K562 (cell line): ENCODE data around the gene MED29. TPM values are rescaled to one million over a fixed set of nuclear protein-coding genes. Genes with fewer than 3 reads are reported as not detected.
A peak's percentile ranks its signal among the peaks of the same experiment; 100 is the strongest.

ENCODE experiments used
- BRF2 ChIP-seq: IDR thresholded peaks from 3 replicates; pipeline ENCODE4 v1.6.1; 2011; ENCODE audit warnings: borderline replicate concordance, mild to moderate bottlenecking; ENCODE audit not compliant: insufficient read length, insufficient read depth
- ELF1 ChIP-seq: fragments of 200-800 bp; sonication (Bioruptor generic); IDR thresholded peaks from 2 replicates; pipeline ENCODE4 v1.6.1; 2016; ENCODE audit warnings: missing genetic modification characterization, missing compliant biosample characterization
- NCOA6 ChIP-seq: fragments of 450-650 bp; IDR thresholded peaks from 2 replicates; pipeline ENCODE4 v1.6.1; 2017; ENCODE audit warnings: mild to moderate bottlenecking
- NONO ChIP-seq, 2 experiments: fragments of 200-400 bp in 1 of 2; fragments of 450-650 bp in 1 of 2; formaldehyde crosslinking in 1 of 2; IDR thresholded peaks; 2 replicates each; pipeline ENCODE4 v1.6.1; 2017; ENCODE audit warnings: low read depth in 2 of 2, mild to moderate bottlenecking in 2 of 2, moderate library complexity in 2 of 2, low read length in 1 of 2
- NR3C1 ChIP-seq: sonication (generic); formaldehyde crosslinking; IDR thresholded peaks from 2 replicates; pipeline ENCODE4 v1.8.1; 2022; ENCODE audit warnings: missing genetic modification reagents
- PHB2 ChIP-seq: fragments of 450-650 bp; IDR thresholded peaks from 2 replicates; pipeline ENCODE4 v1.6.1; 2017; ENCODE audit warnings: low read depth
- PKNOX1 ChIP-seq: fragments of 450-650 bp; IDR thresholded peaks from 2 replicates; pipeline ENCODE4 v1.6.1; 2016
- RFX1 ChIP-seq: fragments of 450-650 bp; IDR thresholded peaks from 2 replicates; pipeline ENCODE4 v1.6.1; 2016; ENCODE audit warnings: mild to moderate bottlenecking, moderate library complexity
- SNIP1 ChIP-seq: fragments of 450-650 bp; IDR thresholded peaks from 2 replicates; pipeline ENCODE4 v1.7.1; 2017; ENCODE audit warnings: low read depth, mild to moderate bottlenecking
- SREBF1 ChIP-seq: fragments of 150-350 bp; IDR thresholded peaks from 2 replicates; pipeline ENCODE4 v1.6.1; 2014; ENCODE audit warnings: antibody characterized with exemption, low read depth, low read length, borderline replicate concordance
- SRSF9 ChIP-seq: fragments of 200-400 bp; formaldehyde crosslinking; IDR thresholded peaks from 2 replicates; pipeline ENCODE4 v1.6.1; 2017; ENCODE audit warnings: low read depth, low read length, borderline replicate concordance
- TBL1XR1 ChIP-seq, 2 experiments: IDR thresholded peaks; 2 replicates each; pipeline ENCODE4 v1.6.1; 2012; ENCODE audit warnings: improper control_type of control experiment in 2 of 2, low read length in 2 of 2, mild to moderate bottlenecking in 1 of 2
- ZFP36 ChIP-seq: fragments of 150-350 bp; IDR thresholded peaks from 2 replicates; pipeline ENCODE4 v1.6.1; 2018; ENCODE audit warnings: low read length, low read depth; ENCODE audit not compliant: partially characterized antibody
- ZNF197 ChIP-seq: fragments of 200-800 bp; sonication (Bioruptor generic); IDR thresholded peaks from 2 replicates; pipeline ENCODE4 v1.6.1; 2016; ENCODE audit warnings: low read depth, missing genetic modification characterization, missing compliant biosample characterization
- ZNF217 ChIP-seq: sonication (generic); formaldehyde crosslinking; IDR thresholded peaks from 2 replicates; pipeline ENCODE4 v1.8.0; 2022; ENCODE audit warnings: mild to moderate bottlenecking, missing genetic modification reagents
- ZNF354B ChIP-seq: fragments of 250-450 bp; sonication (Bioruptor Pico); IDR thresholded peaks from 2 replicates; pipeline ENCODE4 v1.4.0; 2020
- ZNF431 ChIP-seq: sonication (generic); formaldehyde crosslinking; IDR thresholded peaks from 2 replicates; pipeline ENCODE4 v1.8.0; 2022; ENCODE audit warnings: mild to moderate bottlenecking, missing genetic modification reagents
- ZNF785 ChIP-seq: fragments of 250-450 bp; sonication (Bioruptor Pico); IDR thresholded peaks from 2 replicates; pipeline ENCODE4 v1.4.0; 2020; ENCODE audit warnings: mild to moderate bottlenecking
- polyA plus RNA-seq, 8 experiments: library from polyadenylated mRNA; depleted of rRNA in 4 of 8; stranded (reverse) in 5 of 8; unstranded in 3 of 8; fragments of >200 nt; fragmentation: Nextera tagmentation in 2 of 8; fragmentation: Illumina TruSeq in 1 of 8; extraction: Ambion mirVana in 2 of 8; extraction: Trizol in 1 of 8; gene quantifications; 2 replicates each; pipeline versions ENCODE4 v1.2.1 to v1.2.3, GENCODE V29; 2011 to 2014; ENCODE audit warnings: inconsistent platforms in 1 of 8, missing spikeins in 1 of 8
- total RNA-seq, 7 experiments: library from RNA; depleted of rRNA in 6 of 7; stranded (reverse); fragments of >200 nt in 6 of 7; fragmentation: Illumina TruSeq in 2 of 7; extraction: Trizol in 2 of 7; gene quantifications; 2 replicates each; pipeline versions ENCODE4 v1.2.1 to v1.2.3, GENCODE V29; 2011 to 2021; ENCODE audit warnings: low replicate concordance in 1 of 7
- TF ChIP-seq, protein P1 (sequence below): sonication (generic); formaldehyde crosslinking; IDR thresholded peaks from 2 replicates; pipeline ENCODE4 v1.8.0; 2023; ENCODE audit warnings: missing genetic modification reagents, mild to moderate bottlenecking, borderline replicate concordance
- TF ChIP-seq, protein P2 (sequence below): sonication (generic); IDR thresholded peaks from 2 replicates; pipeline ENCODE4 v1.6.1; 2016

Gene MED29
- total and polyA plus RNA-seq, 9 of the 15 experiments (the other 6 are each of a cell fraction or from before 2014, with no cell fraction given), result 1.8 to 22.6 (median 12.4) TPM

- TF ChIP-seq TBL1XR1 (IDR thresholded peaks at IDR 0.05; ENCODE audit: low read length in 2 of 2) (no peak; a peak in 1 of 4 replicates), NONO (IDR thresholded peaks at IDR 0.05; ENCODE audit: low read depth in 2 of 2, low read length in 1 of 2) (no peak), PKNOX1 (peak; percentile 99), ZNF197 (CRISPR knock-in tag) (no peak), NR3C1 (CRISPR knock-in tag) (no peak), SRSF9 (no peak), PHB2 (no peak), ZNF785 (no peak), SNIP1 (no peak), ZNF431 (CRISPR knock-in tag) (0 out of 2 replicates have a peak, but pooled peaks have one; percentile 47), RFX1 (peak; percentile 83), ZFP36 (no peak), SREBF1 (peak; percentile 67; the same call in 1 of the 2 replicates), ZNF354B (CRISPR knock-in tag) (no peak), BRF2 (no peak), ELF1 (tag) (no peak; the same call in 1 of the 2 replicates), ZNF217 (CRISPR knock-in tag) (no peak), NCOA6 (no peak)
- TF ChIP-seq, protein P1, sequence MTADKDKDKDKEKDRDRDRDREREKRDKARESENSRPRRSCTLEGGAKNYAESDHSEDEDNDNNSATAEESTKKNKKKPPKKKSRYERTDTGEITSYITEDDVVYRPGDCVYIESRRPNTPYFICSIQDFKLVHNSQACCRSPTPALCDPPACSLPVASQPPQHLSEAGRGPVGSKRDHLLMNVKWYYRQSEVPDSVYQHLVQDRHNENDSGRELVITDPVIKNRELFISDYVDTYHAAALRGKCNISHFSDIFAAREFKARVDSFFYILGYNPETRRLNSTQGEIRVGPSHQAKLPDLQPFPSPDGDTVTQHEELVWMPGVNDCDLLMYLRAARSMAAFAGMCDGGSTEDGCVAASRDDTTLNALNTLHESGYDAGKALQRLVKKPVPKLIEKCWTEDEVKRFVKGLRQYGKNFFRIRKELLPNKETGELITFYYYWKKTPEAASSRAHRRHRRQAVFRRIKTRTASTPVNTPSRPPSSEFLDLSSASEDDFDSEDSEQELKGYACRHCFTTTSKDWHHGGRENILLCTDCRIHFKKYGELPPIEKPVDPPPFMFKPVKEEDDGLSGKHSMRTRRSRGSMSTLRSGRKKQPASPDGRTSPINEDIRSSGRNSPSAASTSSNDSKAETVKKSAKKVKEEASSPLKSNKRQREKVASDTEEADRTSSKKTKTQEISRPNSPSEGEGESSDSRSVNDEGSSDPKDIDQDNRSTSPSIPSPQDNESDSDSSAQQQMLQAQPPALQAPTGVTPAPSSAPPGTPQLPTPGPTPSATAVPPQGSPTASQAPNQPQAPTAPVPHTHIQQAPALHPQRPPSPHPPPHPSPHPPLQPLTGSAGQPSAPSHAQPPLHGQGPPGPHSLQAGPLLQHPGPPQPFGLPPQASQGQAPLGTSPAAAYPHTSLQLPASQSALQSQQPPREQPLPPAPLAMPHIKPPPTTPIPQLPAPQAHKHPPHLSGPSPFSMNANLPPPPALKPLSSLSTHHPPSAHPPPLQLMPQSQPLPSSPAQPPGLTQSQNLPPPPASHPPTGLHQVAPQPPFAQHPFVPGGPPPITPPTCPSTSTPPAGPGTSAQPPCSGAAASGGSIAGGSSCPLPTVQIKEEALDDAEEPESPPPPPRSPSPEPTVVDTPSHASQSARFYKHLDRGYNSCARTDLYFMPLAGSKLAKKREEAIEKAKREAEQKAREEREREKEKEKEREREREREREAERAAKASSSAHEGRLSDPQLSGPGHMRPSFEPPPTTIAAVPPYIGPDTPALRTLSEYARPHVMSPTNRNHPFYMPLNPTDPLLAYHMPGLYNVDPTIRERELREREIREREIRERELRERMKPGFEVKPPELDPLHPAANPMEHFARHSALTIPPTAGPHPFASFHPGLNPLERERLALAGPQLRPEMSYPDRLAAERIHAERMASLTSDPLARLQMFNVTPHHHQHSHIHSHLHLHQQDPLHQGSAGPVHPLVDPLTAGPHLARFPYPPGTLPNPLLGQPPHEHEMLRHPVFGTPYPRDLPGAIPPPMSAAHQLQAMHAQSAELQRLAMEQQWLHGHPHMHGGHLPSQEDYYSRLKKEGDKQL (CRISPR knock-in tag), result 0 out of 2 replicates have a peak, but pooled peaks have one; percentile 93
- TF ChIP-seq, protein P2, sequence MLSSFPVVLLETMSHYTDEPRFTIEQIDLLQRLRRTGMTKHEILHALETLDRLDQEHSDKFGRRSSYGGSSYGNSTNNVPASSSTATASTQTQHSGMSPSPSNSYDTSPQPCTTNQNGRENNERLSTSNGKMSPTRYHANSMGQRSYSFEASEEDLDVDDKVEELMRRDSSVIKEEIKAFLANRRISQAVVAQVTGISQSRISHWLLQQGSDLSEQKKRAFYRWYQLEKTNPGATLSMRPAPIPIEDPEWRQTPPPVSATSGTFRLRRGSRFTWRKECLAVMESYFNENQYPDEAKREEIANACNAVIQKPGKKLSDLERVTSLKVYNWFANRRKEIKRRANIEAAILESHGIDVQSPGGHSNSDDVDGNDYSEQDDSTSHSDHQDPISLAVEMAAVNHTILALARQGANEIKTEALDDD, result peak; percentile 95
These were observed at the start of gene MED29, which contains the start of gene PAF1 (continued) for GRCh38 chr19:39390751-39391437.
